Parathyroid adenoma (tissue), 2 donors: ENCODE data around the gene PAX2.

ENCODE experiments used
- H2AFZ ChIP-seq: fragments of 300-600 bp; sonication (generic); one replicate; pipeline ENCODE4 v1.7.0; 2017; ENCODE audit warnings: antibody characterized with exemption, mild to moderate bottlenecking
- H3K27ac ChIP-seq: fragments of 300-600 bp; sonication (generic); one replicate; pipeline ENCODE4 v1.7.0; 2017
- H3K27me3 ChIP-seq: fragments of 300-600 bp; sonication (generic); one replicate; pipeline ENCODE4 v1.7.0; 2017; ENCODE audit warnings: low read length; ENCODE audit not compliant: control insufficient read depth, insufficient read depth
- H3K36me3 ChIP-seq: fragments of 300-600 bp; sonication (generic); one replicate; pipeline ENCODE4 v1.7.0; 2017; ENCODE audit warnings: low read length; ENCODE audit not compliant: control insufficient read depth, insufficient read depth
- H3K4me1 ChIP-seq: fragments of 300-600 bp; sonication (generic); one replicate; pipeline ENCODE4 v1.7.0; 2017; ENCODE audit warnings: control low read depth
- H3K4me2 ChIP-seq: fragments of 300-600 bp; sonication (generic); one replicate; pipeline ENCODE4 v1.7.0; 2017; ENCODE audit warnings: low read length
- H3K4me3 ChIP-seq: fragments of 300-600 bp; sonication (generic); one replicate; pipeline ENCODE4 v1.7.0; 2017; ENCODE audit warnings: low read depth, low read length
- H3K79me2 ChIP-seq: fragments of 300-600 bp; sonication (generic); one replicate; pipeline ENCODE4 v1.7.0; 2017; ENCODE audit warnings: control low read depth
- H3K9ac ChIP-seq: fragments of 300-600 bp; sonication (generic); one replicate; pipeline ENCODE4 v1.7.0; 2017; ENCODE audit warnings: mild to moderate bottlenecking
- H3K9me3 ChIP-seq: fragments of 300-600 bp; sonication (generic); one replicate; pipeline ENCODE4 v1.7.0; 2017; ENCODE audit warnings: low read length; ENCODE audit not compliant: control insufficient read depth
- TF ChIP-seq, protein P1 (sequence below): fragments of 300-600 bp; sonication (generic); IDR thresholded peaks from one replicate; pipeline ENCODE4 v1.7.0; 2017; ENCODE audit warnings: antibody characterized with exemption, mild to moderate bottlenecking
- donor health status: primary hyperparathyroidism.

PAX2 gene

DNA sequence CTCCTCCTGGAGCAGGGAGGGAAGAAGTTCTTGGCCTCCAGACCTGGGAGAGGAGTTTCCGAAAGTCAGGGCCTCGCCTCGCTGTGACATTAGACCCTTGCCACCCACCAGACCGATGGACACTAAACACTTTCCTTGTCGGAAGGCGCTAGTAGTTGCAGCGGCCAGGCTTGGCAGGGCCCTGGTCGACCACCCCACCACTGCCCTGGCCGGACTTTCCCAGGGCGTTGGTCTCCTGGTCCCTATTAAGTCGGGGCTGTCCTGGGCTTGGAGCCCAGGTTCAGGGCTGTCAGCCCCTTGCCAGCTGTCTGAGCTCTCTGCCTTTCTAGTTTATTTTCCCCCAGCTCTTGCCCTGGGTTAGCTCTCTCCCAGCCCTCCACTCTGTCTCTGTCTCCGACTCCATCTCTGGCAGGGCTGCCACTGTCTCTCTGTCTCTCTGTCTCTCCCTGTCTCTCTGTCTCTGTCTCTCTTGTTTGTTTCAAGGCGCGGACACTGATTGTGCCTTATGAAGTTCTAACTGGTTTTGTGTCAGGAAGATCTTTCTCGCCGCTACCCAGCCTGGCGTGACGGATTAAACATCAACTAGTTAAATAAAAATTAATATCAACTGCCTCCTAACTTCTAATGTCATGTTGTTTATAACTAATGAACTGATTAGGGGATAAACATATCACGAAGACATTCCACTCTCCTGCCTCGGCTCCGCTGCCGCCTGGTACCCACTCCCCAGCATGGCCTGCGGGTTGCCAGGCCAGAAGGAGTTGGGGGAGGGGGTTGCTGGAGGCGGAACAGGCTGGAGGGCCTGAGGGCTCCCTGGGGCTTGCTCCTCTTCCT, 13.8 kb upstream of the PAX2 start:
- TF ChIP-seq, protein P1, sequence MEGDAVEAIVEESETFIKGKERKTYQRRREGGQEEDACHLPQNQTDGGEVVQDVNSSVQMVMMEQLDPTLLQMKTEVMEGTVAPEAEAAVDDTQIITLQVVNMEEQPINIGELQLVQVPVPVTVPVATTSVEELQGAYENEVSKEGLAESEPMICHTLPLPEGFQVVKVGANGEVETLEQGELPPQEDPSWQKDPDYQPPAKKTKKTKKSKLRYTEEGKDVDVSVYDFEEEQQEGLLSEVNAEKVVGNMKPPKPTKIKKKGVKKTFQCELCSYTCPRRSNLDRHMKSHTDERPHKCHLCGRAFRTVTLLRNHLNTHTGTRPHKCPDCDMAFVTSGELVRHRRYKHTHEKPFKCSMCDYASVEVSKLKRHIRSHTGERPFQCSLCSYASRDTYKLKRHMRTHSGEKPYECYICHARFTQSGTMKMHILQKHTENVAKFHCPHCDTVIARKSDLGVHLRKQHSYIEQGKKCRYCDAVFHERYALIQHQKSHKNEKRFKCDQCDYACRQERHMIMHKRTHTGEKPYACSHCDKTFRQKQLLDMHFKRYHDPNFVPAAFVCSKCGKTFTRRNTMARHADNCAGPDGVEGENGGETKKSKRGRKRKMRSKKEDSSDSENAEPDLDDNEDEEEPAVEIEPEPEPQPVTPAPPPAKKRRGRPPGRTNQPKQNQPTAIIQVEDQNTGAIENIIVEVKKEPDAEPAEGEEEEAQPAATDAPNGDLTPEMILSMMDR: no peak

DNA sequence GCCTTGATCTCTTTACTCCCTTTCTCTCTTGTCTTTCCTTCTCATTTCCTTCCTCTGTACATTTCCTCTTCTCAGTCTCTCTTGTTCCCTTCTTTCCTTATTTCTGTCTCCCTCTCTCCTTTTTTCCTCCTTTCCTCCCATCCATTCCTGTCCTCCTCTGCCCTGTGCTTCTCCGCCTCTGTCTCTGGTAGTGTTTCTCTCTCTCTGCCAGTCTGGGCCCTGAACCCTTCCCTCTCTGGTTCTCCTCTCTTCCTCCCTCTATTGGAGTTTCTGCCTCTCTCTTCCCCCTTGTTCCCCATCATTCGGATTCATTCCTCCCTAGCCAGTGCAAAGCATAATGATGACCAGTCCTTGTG, 13.2 kb upstream of the PAX2 start:
- Histone ChIP-seq H3K4me3 (no peak overlapping the region), H3K27ac (no peak overlapping the region), H3K9ac (no peak overlapping the region), H3K4me2 (no peak overlapping the region), H2AFZ (no peak overlapping the region), H3K79me2 (no peaks in the 10 kb centered on the region), H3K36me3 (no peaks in the 10 kb centered on the region), H3K4me1 (peaks cover 2% of the 10 kb centered on the region), H3K27me3 (peaks cover 24% of the 10 kb centered on the region), H3K9me3 (no peaks in the 10 kb centered on the region)
- TF ChIP-seq, protein P1: no peak

More for the DNA sequence above, 13.8 kb upstream of the PAX2 start:
- Histone ChIP-seq H3K4me3 (no peak overlapping the region), H3K9ac (no peak overlapping the region), H3K9me3 (no peaks in the 10 kb centered on the region), H3K79me2 (no peaks in the 10 kb centered on the region), H3K4me2 (no peak overlapping the region), H2AFZ (no peak overlapping the region), H3K4me1 (peaks cover 2% of the 10 kb centered on the region), H3K27ac (no peak overlapping the region), H3K36me3 (no peaks in the 10 kb centered on the region), H3K27me3 (peaks cover 24% of the 10 kb centered on the region)

DNA sequence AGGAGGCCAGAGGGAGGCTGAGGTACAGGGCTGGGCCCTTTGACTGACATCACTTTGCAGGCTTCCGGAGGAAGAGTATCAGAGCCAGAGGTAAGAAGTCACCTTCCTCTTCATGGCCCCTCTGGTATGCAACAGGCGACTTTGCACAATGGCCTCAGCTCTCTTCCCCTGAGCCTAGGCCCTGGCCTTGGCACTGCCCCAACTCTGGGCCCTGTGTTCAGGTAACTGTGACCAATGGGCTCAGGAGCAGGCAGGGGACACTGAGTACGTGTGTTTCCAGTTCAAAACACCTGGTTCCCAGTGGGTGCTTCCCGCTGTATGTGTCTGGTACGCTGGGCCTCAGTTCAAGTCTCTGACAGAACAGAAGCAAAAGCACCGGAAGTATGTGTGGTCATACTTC, 12.1 kb upstream of the PAX2 start:
- H3K27me3 ChIP-seq: peaks cover 30% of the 10 kb centered on the region
- no peak overlapping the region for H3K9ac ChIP-seq
- H3K4me1 ChIP-seq: peaks cover 2% of the 10 kb centered on the region
- H3K4me2 ChIP-seq: no peak overlapping the region
- H3K36me3 ChIP-seq: no peaks in the 10 kb centered on the region
- no peak overlapping the region for H3K27ac ChIP-seq
- TF ChIP-seq, protein P1: no peak
- H3K9me3 ChIP-seq: no peaks in the 10 kb centered on the region
- H3K79me2 ChIP-seq: no peaks in the 10 kb centered on the region
- H2AFZ ChIP-seq: no peak overlapping the region
- H3K4me3 ChIP-seq: no peak overlapping the region

DNA sequence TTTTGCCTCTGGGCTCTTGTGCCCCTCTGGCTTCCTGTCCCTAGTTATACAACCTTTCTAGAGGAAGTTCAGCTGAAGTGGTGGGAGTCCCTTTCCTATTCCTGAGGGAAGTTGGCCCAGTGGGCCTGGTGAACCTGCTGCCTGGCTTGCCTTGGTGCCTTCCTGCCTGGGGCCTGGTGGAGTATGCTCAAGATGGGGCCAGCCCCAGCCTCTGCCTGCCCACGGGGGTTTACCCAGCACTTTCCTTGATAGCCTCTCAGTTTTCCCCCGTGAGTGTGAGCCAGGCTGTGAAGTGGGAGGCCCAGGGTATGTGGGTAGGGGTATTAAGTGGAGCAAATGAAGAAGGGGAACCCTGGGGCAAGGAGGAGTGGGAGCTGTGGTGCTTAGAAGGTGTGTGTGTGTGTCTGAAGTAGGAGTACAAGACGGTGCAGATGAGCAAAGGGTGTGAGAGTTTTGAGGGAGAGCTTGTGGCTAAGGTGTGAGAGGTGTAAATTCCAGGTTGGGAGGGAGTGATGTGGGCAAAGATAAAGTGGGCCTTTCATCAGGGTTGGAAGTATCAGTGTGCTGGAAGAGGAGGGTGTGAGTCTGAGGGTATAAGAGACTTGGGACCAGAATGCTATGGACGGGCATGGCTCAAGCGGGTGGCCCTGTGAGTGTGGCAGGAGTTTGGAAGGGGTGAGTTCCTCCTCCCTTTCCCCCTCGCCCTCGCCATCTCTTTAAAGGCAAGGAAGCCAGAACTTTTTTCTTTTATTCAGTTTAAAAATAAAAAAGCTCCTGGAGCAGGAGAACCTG, 10.9 kb upstream of the PAX2 start:
- H2AFZ ChIP-seq: no peak overlapping the region
- no peak overlapping the region for H3K27ac ChIP-seq
- H3K27me3 ChIP-seq: peaks cover 40% of the 10 kb centered on the region
- H3K79me2 ChIP-seq: no peaks in the 10 kb centered on the region
- H3K4me2 ChIP-seq: no peak overlapping the region
- H3K4me1 ChIP-seq: peaks cover 2% of the 10 kb centered on the region
- H3K9ac ChIP-seq: no peak overlapping the region
- H3K36me3 ChIP-seq: no peaks in the 10 kb centered on the region
- no peaks in the 10 kb centered on the region for H3K9me3 ChIP-seq
- H3K4me3 ChIP-seq: no peak overlapping the region
- TF ChIP-seq, protein P1: no peak
